ENCODE data around the gene CARD16.

The CARD16 gene

DNA sequence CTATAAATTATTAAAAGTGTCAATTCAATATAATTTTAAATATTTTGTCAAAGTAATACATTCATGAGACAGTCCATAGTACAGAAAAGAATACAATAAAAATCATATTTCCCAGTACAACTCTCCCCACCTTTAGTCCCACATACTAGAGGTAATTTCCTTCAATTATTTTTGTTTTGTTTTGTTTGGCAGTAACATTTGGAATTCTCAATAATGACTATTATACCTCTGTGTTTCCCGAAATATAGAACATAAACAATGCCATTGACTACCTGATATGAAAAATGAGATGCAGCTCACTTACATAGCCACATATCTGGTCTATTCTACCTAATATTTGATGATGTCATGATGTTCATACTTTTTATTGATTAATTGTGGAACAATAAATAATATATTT is 52.4 kb downstream of the CARD16 start:
- DNase-seq (ENCODE audit: low spot score) = no peak

DNA sequence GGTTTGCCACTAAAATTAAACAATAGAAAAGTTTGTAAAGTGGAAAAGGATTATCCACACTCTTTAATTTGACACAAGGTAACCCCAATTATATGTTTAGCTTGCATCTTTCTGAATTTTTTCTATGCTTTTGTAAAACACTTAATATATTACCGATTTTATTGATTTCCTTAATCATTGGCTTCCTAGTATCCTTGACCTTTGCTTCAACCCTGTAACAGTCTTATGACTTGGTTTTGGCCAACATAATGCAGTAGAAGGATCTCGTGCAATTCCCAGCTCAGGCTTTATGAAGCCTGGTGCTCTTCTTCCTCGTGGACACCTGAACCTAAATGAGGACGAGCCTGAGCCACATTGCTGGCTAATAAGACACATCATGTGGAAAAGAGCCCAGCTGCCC is 53.1 kb downstream of the CARD16 start:
- no peak for DNase-seq (ENCODE audit: low spot score)

Measured in pons (tissue), 1 donor.